HepG2 (cell line): ENCODE results near the gene CBX5. TPM values are rescaled to one million over a fixed set of nuclear protein-coding genes. Genes with fewer than 3 reads are reported as not detected.

Source experiments
- ATAC-seq: fragments of 200-7000 bp; cut with Tn5 transposase; 3 replicates; pipeline ENCODE4 v1.9.1; 2020; ENCODE audit warnings: mild to moderate bottlenecking, moderate library complexity
- BruUV-seq: library from RNA; stranded (reverse); fragments of 400-500 nt; replicated peaks from 2 replicates; lab custom pipeline; 2021; lab: Mats Ljungman, UMichigan
- CTCF ChIA-PET: fragments of 300-600 bp; formaldehyde crosslinking; extraction: SDS; loops from one replicate; lab custom pipeline; 2021; ENCODE audit warnings: low total read pairs, inconsistent platforms, low intra/inter-chr PET ratio; lab: Yijun Ruan, JAX
- POLR2A ChIA-PET: fragments of 350-600 bp; sonication (Branson Sonifier 250); formaldehyde crosslinking; loops from one replicate; lab custom pipeline; 2020; ENCODE audit warnings: antibody characterized with exemption, inconsistent platforms; lab: Yijun Ruan, JAX
- DNase-seq: peaks from one replicate; pipeline ENCODE4 v3.0.0-alpha.2; 2015; ENCODE audit warnings: low spot score
- FAIRE-seq: peaks from 3 replicates; lab custom pipeline; 2011; peaks lifted over from hg19 to GRCh38; lab: Jason Lieb, UNC
- H2AFZ ChIP-seq: one replicate; pipeline ENCODE4 v1.6.1; 2011; ENCODE audit warnings: low read length, inconsistent platforms
- H3K27ac ChIP-seq: fragments of 300-600 bp; 3 replicates; pipeline ENCODE4 v1.8.0; 2011; ENCODE audit warnings: mixed run types, mild to moderate bottlenecking, mixed read lengths, low read length, inconsistent platforms; ENCODE audit not compliant: insufficient read depth; ENCODE audit errors: extremely low read length
- H3K27me3 ChIP-seq, 2 experiments: fragments of 200-600 bp in 1 of 2; 2 replicates in 1 of 2; 3 replicates in 1 of 2; pipeline versions ENCODE4 v1.6.0 to v1.8.0; 2011; ENCODE audit warnings: low read length in 2 of 2, mild to moderate bottlenecking in 2 of 2, moderate library complexity in 2 of 2, inconsistent platforms in 1 of 2; ENCODE audit not compliant: insufficient read depth in 2 of 2, control insufficient read depth in 1 of 2
- H3K36me3 ChIP-seq, 2 experiments: fragments of 200-600 bp in 1 of 2; replicated peaks in 1 of 2; 2 replicates in 1 of 2; 3 replicates in 1 of 2; pipeline versions ENCODE4 v1.5.1 to v1.8.0; 2011; ENCODE audit warnings: low read length in 2 of 2, inconsistent platforms in 1 of 2; ENCODE audit not compliant: insufficient read depth in 2 of 2, control insufficient read depth in 1 of 2
- H3K4me1 ChIP-seq: 2 replicates; pipeline ENCODE4 v1.5.1; 2012; ENCODE audit warnings: low read length, inconsistent platforms; ENCODE audit not compliant: insufficient read depth
- H3K4me2 ChIP-seq: 2 replicates; pipeline ENCODE4 v1.6.0; 2011; ENCODE audit warnings: low read depth, low read length, inconsistent platforms
- H3K4me3 ChIP-seq, 3 experiments: fragments of 200-600 bp in 1 of 3; sonication (generic), shearing (Covaris generic) in 1 of 3; replicated peaks in 1 of 3; 2 replicates each; pipeline ENCODE4 v1.5.1; 2011 to 2016; ENCODE audit warnings: low read length in 3 of 3, inconsistent platforms in 2 of 3, low read depth in 2 of 3, mild to moderate bottlenecking in 2 of 3, control low read depth in 1 of 3, mixed read lengths in 1 of 3; ENCODE audit not compliant: insufficient read depth in 1 of 3
- H3K79me2 ChIP-seq: one replicate; pipeline ENCODE4 v1.6.1; 2011; ENCODE audit warnings: low read length, inconsistent platforms; ENCODE audit not compliant: insufficient read depth
- H3K9ac ChIP-seq: 2 replicates; pipeline ENCODE4 v1.6.0; 2011; ENCODE audit warnings: mild to moderate bottlenecking, low read depth, low read length, inconsistent platforms; ENCODE audit not compliant: insufficient read depth
- H3K9me3 ChIP-seq: 2 replicates; pipeline ENCODE4 v1.5.1; 2012; ENCODE audit warnings: mild to moderate bottlenecking, low read length
- H4K20me1 ChIP-seq: 2 replicates; pipeline ENCODE4 v1.6.0; 2011; ENCODE audit warnings: inconsistent platforms, mild to moderate bottlenecking, low read length, moderate library complexity; ENCODE audit not compliant: insufficient read depth
- ATF7-NPFF ChIP-seq: sonication (generic); formaldehyde crosslinking; IDR thresholded peaks from 2 replicates; pipeline ENCODE4 v1.8.1; 2023; ENCODE audit warnings: mild to moderate bottlenecking, low read depth, missing genetic modification reagents, moderate library complexity
- HHEX ChIP-seq: IDR thresholded peaks from 2 replicates; pipeline ENCODE4 v1.6.1; 2016; ENCODE audit warnings: control low read depth
- KMT2A ChIP-seq: sonication (generic); formaldehyde crosslinking; IDR thresholded peaks from 2 replicates; pipeline ENCODE4 v1.4.0; 2020; ENCODE audit warnings: missing genetic modification reagents
- NR1H2 ChIP-seq: sonication (generic); formaldehyde crosslinking; IDR thresholded peaks from 2 replicates; pipeline ENCODE4 v1.8.1; 2022; ENCODE audit warnings: low read depth, missing genetic modification reagents, borderline replicate concordance
- PHF8 ChIP-seq: sonication (generic); formaldehyde crosslinking; IDR thresholded peaks from 2 replicates; pipeline ENCODE4 v1.5.0; 2020; ENCODE audit warnings: missing genetic modification reagents
- PRDM4 ChIP-seq: sonication (generic); formaldehyde crosslinking; IDR thresholded peaks from 2 replicates; pipeline ENCODE4 v1.9.0; 2021; ENCODE audit warnings: missing genetic modification reagents, borderline replicate concordance
- PTBP1 ChIP-seq: fragments of 200-400 bp; formaldehyde crosslinking; IDR thresholded peaks from 2 replicates; pipeline ENCODE4 v1.6.1; 2018; ENCODE audit warnings: low read length, low read depth; ENCODE audit not compliant: poor library complexity, severe bottlenecking
- TBX2 ChIP-seq: sonication (generic); formaldehyde crosslinking; IDR thresholded peaks from 2 replicates; pipeline ENCODE4 v1.5.0; 2020; ENCODE audit warnings: missing genetic modification reagents, mild to moderate bottlenecking, borderline replicate concordance
- TEAD3 ChIP-seq: optimal IDR thresholded peaks from 2 replicates; pipeline ENCODE3; 2016; ENCODE audit warnings: borderline replicate concordance
- TFAP4 ChIP-seq: sonication (generic); IDR thresholded peaks from 2 replicates; pipeline ENCODE4 v1.6.1; 2016; ENCODE audit warnings: low read depth, borderline replicate concordance
- ZNF557 ChIP-seq: sonication (generic); formaldehyde crosslinking; IDR thresholded peaks from 2 replicates; pipeline ENCODE4 v1.4.0; 2020; ENCODE audit warnings: missing genetic modification reagents
- WGBS: methylation state at CpG from one replicate; pipeline ENCODE4 v1.1.6; 2017; ENCODE audit warnings: low lambda C conversion rate; 5-methylcytosine and 5-hydroxymethylcytosine counted together
- in situ Hi-C: cut with HindIII; loops from 2 replicates; pipeline ENCODE4 v1.10.0; 2017; ENCODE audit warnings: low pct_unique_long_range_greater_than_20kb; ENCODE audit not compliant: extremely low pct_ligation_motif_present
- intact Hi-C: fragments of 100-400 bp; cut with micrococcal nuclease; formaldehyde crosslinking; loops from one replicate; pipeline ENCODE4 v1.10.0; 2022; ENCODE audit not compliant: unreplicated experiment
- polyA plus RNA-seq, 8 experiments: library from polyadenylated mRNA; depleted of rRNA in 3 of 8; stranded (reverse) in 7 of 8; unstranded in 1 of 8; fragments of >200 nt; fragmentation: Illumina TruSeq in 4 of 8; extraction: Trizol in 4 of 8; gene quantifications; 2 replicates each; pipeline versions ENCODE4 v1.2.1 to v1.2.3, GENCODE V29; 2011 to 2016; ENCODE audit warnings: low read depth in 4 of 8, missing spikeins in 1 of 8, mixed read lengths in 1 of 8; ENCODE audit not compliant: insufficient read depth in 1 of 8
- total RNA-seq, 5 experiments: library from RNA; depleted of rRNA; stranded (reverse); fragments of >200 nt; fragmentation: Illumina TruSeq; extraction: Trizol; gene quantifications; 2 replicates each; pipeline ENCODE4 v1.2.3, GENCODE V29; 2016; ENCODE audit warnings: low read depth in 1 of 5
- TF ChIP-seq, protein P1 (sequence below): sonication (generic); formaldehyde crosslinking; IDR thresholded peaks from 2 replicates; pipeline ENCODE4 v1.8.0; 2022; ENCODE audit warnings: mild to moderate bottlenecking, missing genetic modification reagents, moderate library complexity

CBX5 gene
- total and polyA plus RNA-seq, 2 of the 13 experiments (the other 11 are each of a cell fraction or from before 2014, with no cell fraction given), result 16.0 to 22.2 TPM

DNA sequence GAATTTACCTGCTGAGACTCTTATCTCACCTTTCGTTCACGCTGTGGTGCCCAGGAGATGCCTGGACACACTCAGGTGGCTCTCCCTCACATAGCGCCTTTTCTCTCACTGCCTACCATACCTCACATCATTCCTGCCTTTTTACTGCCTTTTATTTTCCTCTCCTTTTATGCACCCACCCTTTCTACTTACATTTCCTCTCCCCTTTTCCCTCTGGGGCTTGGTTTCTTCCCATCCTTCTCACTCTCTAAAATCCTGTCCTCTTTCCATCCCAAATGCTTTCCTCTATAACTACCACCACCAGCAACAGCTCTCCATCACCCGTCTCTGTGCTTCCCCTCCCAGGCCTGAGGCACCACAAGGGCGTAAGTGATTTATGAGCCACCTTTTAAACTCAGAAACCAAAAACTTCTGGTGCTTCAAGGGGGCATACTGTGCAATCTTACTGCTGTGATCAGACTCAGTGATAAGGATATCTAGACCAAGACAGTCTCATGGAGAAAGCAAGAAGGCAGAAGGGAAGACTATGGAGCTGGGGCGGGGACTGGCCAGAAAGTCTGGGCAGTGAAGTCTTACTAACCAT is 58.4 kb downstream of the CBX5 start:
- no peak overlapping the region for H3K4me2 ChIP-seq
- no peaks in the 10 kb centered on the region for H4K20me1 ChIP-seq
- no peak for TF ChIP-seq PTBP1
- TF ChIP-seq ZNF557, result no peak
- no peak for TF ChIP-seq KMT2A (CRISPR knock-in tag)
- no peak for TF ChIP-seq ATF7-NPFF (CRISPR knock-in tag)
- no peak for TF ChIP-seq TFAP4
- no peak for TF ChIP-seq TEAD3 (CRISPR knock-in tag)
- TF ChIP-seq, protein P1, sequence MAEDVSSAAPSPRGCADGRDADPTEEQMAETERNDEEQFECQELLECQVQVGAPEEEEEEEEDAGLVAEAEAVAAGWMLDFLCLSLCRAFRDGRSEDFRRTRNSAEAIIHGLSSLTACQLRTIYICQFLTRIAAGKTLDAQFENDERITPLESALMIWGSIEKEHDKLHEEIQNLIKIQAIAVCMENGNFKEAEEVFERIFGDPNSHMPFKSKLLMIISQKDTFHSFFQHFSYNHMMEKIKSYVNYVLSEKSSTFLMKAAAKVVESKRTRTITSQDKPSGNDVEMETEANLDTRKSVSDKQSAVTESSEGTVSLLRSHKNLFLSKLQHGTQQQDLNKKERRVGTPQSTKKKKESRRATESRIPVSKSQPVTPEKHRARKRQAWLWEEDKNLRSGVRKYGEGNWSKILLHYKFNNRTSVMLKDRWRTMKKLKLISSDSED (CRISPR knock-in tag), result no peak
- no peak for TF ChIP-seq PRDM4 (CRISPR knock-in tag)
- no peak for TF ChIP-seq NR1H2 (CRISPR knock-in tag)
- TF ChIP-seq TBX2 (CRISPR knock-in tag), result no peak
- TF ChIP-seq HHEX (CRISPR knock-in tag), result no peak
- TF ChIP-seq PHF8 (CRISPR knock-in tag), result no peak
- H3K9ac ChIP-seq, result no peak overlapping the region
- 48% methylated on average over 6 of the region's 6 CpGs for whole genome bisulfite sequencing
- no peak overlapping the region for H3K27ac ChIP-seq
- no TSS peak for BruUV-seq
- intact Hi-C loops, result no loop called here
- H3K4me1 ChIP-seq, result peaks cover 21% of the 10 kb centered on the region
- no peaks in the 10 kb centered on the region for H3K79me2 ChIP-seq
- no peaks in the 10 kb centered on the region for H3K9me3 ChIP-seq
- in situ Hi-C loops, result no loop called here
- ATAC-seq, result no peak
- ChIA-PET CTCF (interaction anchor here (0.9 to 2.2 kb wide), 2 partner anchors 139 to 147 kb away, joined by 3 to 22 read pairs; no protein-coding TSS in a partner anchor), POLR2A (no interaction called here)
- H3K4me3 ChIP-seq, result no peak overlapping the region
- no peaks in the 10 kb centered on the region for H3K36me3 ChIP-seq
- no peak for DNase-seq
- peaks cover 2 to 13% of the 10 kb centered on the region in 2 experiments; a peak in 4 of 5 replicates for H3K27me3 ChIP-seq
- no peak for FAIRE-seq
- H2AFZ ChIP-seq, result no peak overlapping the region
